ENCODE results near the gene GNAT1.

GNAT1 gene

GRCh38 chr3:50179710-50180109 lies 11.7 kb upstream of the GNAT1 start:
- no peak overlapping the region for H3K4me3 ChIP-seq (ENCODE audit: control insufficient read depth in 1 of 7, extremely low read depth in 1 of 7, insufficient read depth in 4 of 7, low read depth in 2 of 7, low read length in 6 of 7)
- ChIA-PET POLR2A (no interaction called here), CTCF (interaction anchor here (0.9 to 14.7 kb wide), 9 partner anchors 9 to 57 kb away, joined by 3 to 194 read pairs (median 5); partner anchors contain the start of gene GNAT1)
- peaks cover 0 to 2% (median 0%) of the 10 kb centered on the region in 5 experiments for H3K27me3 ChIP-seq (replicated peaks in 2 of 5; ENCODE audit: control insufficient read depth in 4 of 5, insufficient read depth in 5 of 5, low read length in 4 of 5)
- no CpG with 5 or more reads among the region's 2 CpGs for WGBS (ENCODE audit: insufficient coverage)
- no peaks in the 10 kb centered on the region for H3K9me3 ChIP-seq (ENCODE audit: control extremely low read depth in 1 of 5, control insufficient read depth in 4 of 5, insufficient read depth in 2 of 5, low read depth in 1 of 5, low read length in 4 of 5)
- H3K36me3 ChIP-seq (ENCODE audit: control insufficient read depth in 4 of 4, insufficient read depth in 4 of 4, low read length in 3 of 4), result no peaks in the 10 kb centered on the region
- no peak overlapping the region for H3K27ac ChIP-seq (ENCODE audit: insufficient read depth in 1 of 2, low read depth in 1 of 2, low read length in 2 of 2, poor library complexity in 1 of 2, severe bottlenecking in 2 of 2)
- H3K4me1 ChIP-seq (ENCODE audit: control extremely low read depth in 1 of 4, control insufficient read depth in 4 of 4, insufficient read depth in 4 of 4, low read length in 3 of 4), result no peaks in the 10 kb centered on the region
- DNase-seq, result no peak

GRCh38 chr3:50181985-50182384 lies 9.4 kb upstream of the GNAT1 start:
- 96% methylated on average over 5 of the region's 5 CpGs for WGBS (ENCODE audit: insufficient coverage)
- Histone ChIP-seq H3K27me3 (replicated peaks in 2 of 5; ENCODE audit: control insufficient read depth in 4 of 5, insufficient read depth in 5 of 5, low read length in 4 of 5) (peaks cover 0 to 2% (median 0%) of the 10 kb centered on the region in 5 experiments), H3K4me3 (ENCODE audit: control insufficient read depth in 1 of 7, extremely low read depth in 1 of 7, insufficient read depth in 4 of 7, low read depth in 2 of 7, low read length in 6 of 7) (no peak overlapping the region), H3K9me3 (ENCODE audit: control extremely low read depth in 1 of 5, control insufficient read depth in 4 of 5, insufficient read depth in 2 of 5, low read depth in 1 of 5, low read length in 4 of 5) (no peaks in the 10 kb centered on the region), H3K4me1 (ENCODE audit: control extremely low read depth in 1 of 4, control insufficient read depth in 4 of 4, insufficient read depth in 4 of 4, low read length in 3 of 4) (no peaks in the 10 kb centered on the region), H3K36me3 (ENCODE audit: control insufficient read depth in 4 of 4, insufficient read depth in 4 of 4, low read length in 3 of 4) (no peaks in the 10 kb centered on the region), H3K27ac (ENCODE audit: insufficient read depth in 1 of 2, low read depth in 1 of 2, low read length in 2 of 2, poor library complexity in 1 of 2, severe bottlenecking in 2 of 2) (no peak overlapping the region)
- POLR2A ChIA-PET, result no interaction called here
- CTCF ChIA-PET, result interaction anchor here (0.5 to 14.7 kb wide), 12 partner anchors 10 to 1250 kb away, joined by 3 to 194 read pairs (median 4); partner anchors contain the start of gene GNAT1
- no peak for DNase-seq

GRCh38 chr3:50182533-50183099 lies 8.8 kb upstream of the GNAT1 start:
- CTCF ChIA-PET, result interaction anchor here (0.5 to 14.7 kb wide), 7 partner anchors 9 to 1251 kb away, joined by 3 to 194 read pairs (median 4); partner anchors contain the start of gene GNAT1
- Histone ChIP-seq H3K9me3 (ENCODE audit: control extremely low read depth in 1 of 5, control insufficient read depth in 4 of 5, insufficient read depth in 2 of 5, low read depth in 1 of 5, low read length in 4 of 5) (no peaks in the 10 kb centered on the region), H3K4me3 (ENCODE audit: control insufficient read depth in 1 of 7, extremely low read depth in 1 of 7, insufficient read depth in 4 of 7, low read depth in 2 of 7, low read length in 6 of 7) (no peak overlapping the region), H3K27ac (ENCODE audit: insufficient read depth in 1 of 2, low read depth in 1 of 2, low read length in 2 of 2, poor library complexity in 1 of 2, severe bottlenecking in 2 of 2) (no peak overlapping the region), H3K36me3 (ENCODE audit: control insufficient read depth in 4 of 4, insufficient read depth in 4 of 4, low read length in 3 of 4) (no peaks in the 10 kb centered on the region), H3K4me1 (ENCODE audit: control extremely low read depth in 1 of 4, control insufficient read depth in 4 of 4, insufficient read depth in 4 of 4, low read length in 3 of 4) (no peaks in the 10 kb centered on the region), H3K27me3 (replicated peaks in 2 of 5; ENCODE audit: control insufficient read depth in 4 of 5, insufficient read depth in 5 of 5, low read length in 4 of 5) (peaks cover 0 to 2% (median 0%) of the 10 kb centered on the region in 5 experiments)
- POLR2A ChIA-PET, result no interaction called here
- no peak for DNase-seq
- 99% methylated on average over 26 of the region's 26 CpGs for WGBS (ENCODE audit: insufficient coverage)

GRCh38 chr3:50183755-50184154 lies 7.7 kb upstream of the GNAT1 start:
- Histone ChIP-seq H3K36me3 (ENCODE audit: control insufficient read depth in 4 of 4, insufficient read depth in 4 of 4, low read length in 3 of 4) (no peaks in the 10 kb centered on the region), H3K27ac (ENCODE audit: insufficient read depth in 1 of 2, low read depth in 1 of 2, low read length in 2 of 2, poor library complexity in 1 of 2, severe bottlenecking in 2 of 2) (no peak overlapping the region), H3K4me3 (ENCODE audit: control insufficient read depth in 1 of 7, extremely low read depth in 1 of 7, insufficient read depth in 4 of 7, low read depth in 2 of 7, low read length in 6 of 7) (no peak overlapping the region), H3K9me3 (ENCODE audit: control extremely low read depth in 1 of 5, control insufficient read depth in 4 of 5, insufficient read depth in 2 of 5, low read depth in 1 of 5, low read length in 4 of 5) (no peaks in the 10 kb centered on the region), H3K4me1 (ENCODE audit: control extremely low read depth in 1 of 4, control insufficient read depth in 4 of 4, insufficient read depth in 4 of 4, low read length in 3 of 4) (no peaks in the 10 kb centered on the region), H3K27me3 (replicated peaks in 2 of 5; ENCODE audit: control insufficient read depth in 4 of 5, insufficient read depth in 5 of 5, low read length in 4 of 5) (peaks cover 0 to 2% (median 0%) of the 10 kb centered on the region in 5 experiments)
- POLR2A ChIA-PET, result no interaction called here
- no peak for DNase-seq
- CTCF ChIA-PET, result interaction anchor here (0.8 to 14.7 kb wide), 7 partner anchors 8 to 61 kb away, joined by 3 to 194 read pairs (median 3); no protein-coding TSS in a partner anchor
- 90% methylated on average over 6 of the region's 6 CpGs for whole genome bisulfite sequencing (ENCODE audit: insufficient coverage)

GRCh38 chr3:50184242-50184978 lies 7.0 kb upstream of the GNAT1 start:
- Histone ChIP-seq H3K4me1 (ENCODE audit: control extremely low read depth in 1 of 4, control insufficient read depth in 4 of 4, insufficient read depth in 4 of 4, low read length in 3 of 4) (peaks cover 0 to 2% (median 0%) of the 10 kb centered on the region in 4 experiments), H3K27me3 (replicated peaks in 2 of 5; ENCODE audit: control insufficient read depth in 4 of 5, insufficient read depth in 5 of 5, low read length in 4 of 5) (peaks cover 0 to 2% (median 0%) of the 10 kb centered on the region in 5 experiments), H3K9me3 (ENCODE audit: control extremely low read depth in 1 of 5, control insufficient read depth in 4 of 5, insufficient read depth in 2 of 5, low read depth in 1 of 5, low read length in 4 of 5) (no peaks in the 10 kb centered on the region), H3K4me3 (ENCODE audit: control insufficient read depth in 1 of 7, extremely low read depth in 1 of 7, insufficient read depth in 4 of 7, low read depth in 2 of 7, low read length in 6 of 7) (no peak overlapping the region), H3K27ac (ENCODE audit: insufficient read depth in 1 of 2, low read depth in 1 of 2, low read length in 2 of 2, poor library complexity in 1 of 2, severe bottlenecking in 2 of 2) (no peak overlapping the region), H3K36me3 (ENCODE audit: control insufficient read depth in 4 of 4, insufficient read depth in 4 of 4, low read length in 3 of 4) (no peaks in the 10 kb centered on the region)
- no peak for DNase-seq
- POLR2A ChIA-PET, result no interaction called here
- CTCF ChIA-PET, result interaction anchor here (0.8 to 14.7 kb wide), 7 partner anchors 8 to 61 kb away, joined by 3 to 194 read pairs (median 3); no protein-coding TSS in a partner anchor
- WGBS (ENCODE audit: insufficient coverage), result 94% methylated on average over 13 of the region's 21 CpGs

- Histone ChIP-seq H3K9me3 (ENCODE audit: control extremely low read depth in 1 of 5, control insufficient read depth in 4 of 5, insufficient read depth in 2 of 5, low read depth in 1 of 5, low read length in 4 of 5) (no peaks in the 10 kb centered on the region), H3K27me3 (replicated peaks in 2 of 5; ENCODE audit: control insufficient read depth in 4 of 5, insufficient read depth in 5 of 5, low read length in 4 of 5) (no peaks in the 10 kb centered on the region), H3K36me3 (ENCODE audit: control insufficient read depth in 4 of 4, insufficient read depth in 4 of 4, low read length in 3 of 4) (no peaks in the 10 kb centered on the region), H3K27ac (ENCODE audit: insufficient read depth in 1 of 2, low read depth in 1 of 2, low read length in 2 of 2, poor library complexity in 1 of 2, severe bottlenecking in 2 of 2) (no peak overlapping the region), H3K4me1 (ENCODE audit: control extremely low read depth in 1 of 4, control insufficient read depth in 4 of 4, insufficient read depth in 4 of 4, low read length in 3 of 4) (peaks cover 0 to 2% (median 0%) of the 10 kb centered on the region in 4 experiments), H3K4me3 (ENCODE audit: control insufficient read depth in 1 of 7, extremely low read depth in 1 of 7, insufficient read depth in 4 of 7, low read depth in 2 of 7, low read length in 6 of 7) (no peak overlapping the region)
- DNase-seq, result no peak
- POLR2A ChIA-PET, result no interaction called here
- CTCF ChIA-PET, result interaction anchor here (1.0 to 14.7 kb wide), 4 partner anchors 21 to 62 kb away, joined by 3 to 238 read pairs (median 99); partner anchors contain the start of gene GNAI2
- WGBS (ENCODE audit: insufficient coverage), result no CpG with 5 or more reads among the region's 4 CpGs
Observed at GRCh38 chr3:50185230-50185629, 6.2 kb upstream of the GNAT1 start.

- POLR2A ChIA-PET, result no interaction called here
Observed at GRCh38 chr3:50186096-50186495, 5.3 kb upstream of the GNAT1 start.

More at GRCh38 chr3:50186096-50186495, 5.3 kb upstream of the GNAT1 start:
- peaks cover 0 to 6% (median 1%) of the 10 kb centered on the region in 4 experiments for H3K4me1 ChIP-seq (ENCODE audit: control extremely low read depth in 1 of 4, control insufficient read depth in 4 of 4, insufficient read depth in 4 of 4, low read length in 3 of 4)
- H3K9me3 ChIP-seq (ENCODE audit: control extremely low read depth in 1 of 5, control insufficient read depth in 4 of 5, insufficient read depth in 2 of 5, low read depth in 1 of 5, low read length in 4 of 5), result no peaks in the 10 kb centered on the region
- CTCF ChIA-PET, result interaction anchor here (0.8 to 14.7 kb wide), 7 partner anchors 8 to 63 kb away, joined by 3 to 238 read pairs (median 4); partner anchors contain the start of gene GNAI2
- no peak overlapping the region for H3K27ac ChIP-seq (ENCODE audit: insufficient read depth in 1 of 2, low read depth in 1 of 2, low read length in 2 of 2, poor library complexity in 1 of 2, severe bottlenecking in 2 of 2)
- H3K36me3 ChIP-seq (ENCODE audit: control insufficient read depth in 4 of 4, insufficient read depth in 4 of 4, low read length in 3 of 4), result no peaks in the 10 kb centered on the region
- H3K27me3 ChIP-seq (replicated peaks in 2 of 5; ENCODE audit: control insufficient read depth in 4 of 5, insufficient read depth in 5 of 5, low read length in 4 of 5), result no peaks in the 10 kb centered on the region
- WGBS (ENCODE audit: insufficient coverage), result 93% methylated on average over 8 of the region's 10 CpGs
- DNase-seq, result no peak
- no peak overlapping the region for H3K4me3 ChIP-seq (ENCODE audit: control insufficient read depth in 1 of 7, extremely low read depth in 1 of 7, insufficient read depth in 4 of 7, low read depth in 2 of 7, low read length in 6 of 7)

Data from common myeloid progenitor, CD34-positive (primary cell).